Measurements from ENCODE around the gene FARS2.
A peak's percentile ranks its signal among the peaks of the same experiment; 100 is the strongest.

The FARS2 gene

GRCh38 chr6:5747379-5747778, 486.1 kb downstream of the FARS2 start:
- DNase-seq: no peak

DNA sequence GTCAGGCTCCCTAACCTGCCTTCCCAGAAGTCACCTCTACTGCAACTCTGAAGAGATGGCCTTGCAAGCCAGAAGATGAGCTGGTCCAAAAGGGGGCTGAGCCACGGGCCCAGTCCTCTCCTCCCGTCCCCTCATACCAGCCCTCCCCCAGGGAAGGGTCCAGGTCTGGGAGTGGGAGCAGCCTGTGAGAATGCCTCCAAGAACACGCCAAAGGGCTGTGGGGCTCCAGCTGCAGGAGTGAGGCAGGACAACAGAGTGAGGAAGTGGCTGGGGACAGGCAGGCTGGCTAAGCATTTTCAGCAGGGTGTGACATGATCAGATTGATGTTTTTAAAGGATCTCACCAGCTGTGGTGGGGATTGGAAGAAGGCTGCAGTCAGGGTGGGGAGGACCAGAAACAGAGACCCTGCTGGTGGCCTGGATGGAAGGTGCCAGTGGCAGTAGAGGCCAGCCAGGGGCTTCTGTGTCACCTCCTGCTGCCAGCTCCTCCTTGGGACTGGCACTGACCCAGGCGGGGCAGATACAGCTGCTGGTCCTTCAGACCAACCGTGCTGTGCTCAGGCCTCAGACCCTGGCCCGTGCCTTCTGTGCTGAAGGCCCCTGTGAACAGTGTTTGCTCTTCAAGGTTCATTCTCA, 487.8 kb downstream of the FARS2 start:
- DNase-seq: no peak

- no peak for DNase-seq
Observed at GRCh38 chr6:5749651-5750215, 488.4 kb downstream of the FARS2 start.

DNA sequence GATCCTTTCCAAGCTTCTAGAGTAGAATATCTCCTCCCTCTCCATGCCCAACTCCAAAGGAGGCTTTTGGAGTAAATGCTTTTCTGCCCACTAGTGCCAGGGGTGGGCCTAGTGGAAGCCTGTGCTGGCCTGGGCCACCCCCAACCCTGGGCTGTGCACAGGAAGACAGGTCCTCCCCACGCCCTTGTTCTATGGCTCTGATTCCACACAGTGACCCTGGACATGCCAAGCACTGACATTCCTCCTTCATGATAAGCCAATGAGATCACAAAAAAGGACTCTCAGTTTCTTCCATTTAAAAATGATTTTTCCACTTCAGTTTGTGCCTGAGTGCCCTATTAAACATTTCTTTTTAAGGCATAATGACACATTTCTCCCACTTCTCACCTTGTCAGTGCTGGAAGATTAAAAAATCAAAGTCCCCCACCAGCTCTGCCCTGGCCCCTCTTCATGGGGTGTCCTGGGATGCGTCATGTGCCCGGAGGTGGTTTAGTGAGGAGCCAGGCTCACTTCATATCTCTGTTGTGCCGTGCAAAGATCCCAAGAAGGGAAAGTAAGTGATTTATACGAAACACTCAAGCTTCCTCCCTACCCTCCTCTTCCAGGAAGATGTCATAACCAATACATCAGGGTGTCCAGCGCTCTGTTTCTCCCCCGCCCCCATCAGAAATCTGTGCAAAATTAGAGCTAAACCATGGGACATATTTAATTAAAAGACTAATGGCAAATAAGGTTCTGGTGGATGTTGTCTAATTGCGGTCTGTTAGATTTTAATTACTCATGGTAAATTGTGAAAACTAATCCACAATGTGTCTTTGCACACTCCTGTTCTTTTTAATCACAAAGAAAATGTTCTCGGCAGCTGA, 490.4 kb downstream of the FARS2 start:
- DNase-seq: no peak

DNA sequence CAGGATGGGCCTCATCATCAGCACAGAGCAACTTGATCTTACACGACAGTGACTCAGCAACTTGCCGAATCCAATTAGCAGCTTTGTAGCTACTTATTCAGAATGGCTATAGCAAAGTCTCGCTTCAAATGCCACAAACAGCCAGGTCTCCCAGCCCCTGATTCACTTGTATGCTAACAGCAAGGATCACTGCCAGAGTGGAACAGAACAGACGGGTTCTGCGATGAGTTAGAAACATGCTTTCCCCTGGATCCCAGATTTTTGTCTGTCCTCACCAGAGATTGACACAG, 491.0 kb downstream of the FARS2 start:
- peak; percentile 24 for DNase-seq

DNA sequence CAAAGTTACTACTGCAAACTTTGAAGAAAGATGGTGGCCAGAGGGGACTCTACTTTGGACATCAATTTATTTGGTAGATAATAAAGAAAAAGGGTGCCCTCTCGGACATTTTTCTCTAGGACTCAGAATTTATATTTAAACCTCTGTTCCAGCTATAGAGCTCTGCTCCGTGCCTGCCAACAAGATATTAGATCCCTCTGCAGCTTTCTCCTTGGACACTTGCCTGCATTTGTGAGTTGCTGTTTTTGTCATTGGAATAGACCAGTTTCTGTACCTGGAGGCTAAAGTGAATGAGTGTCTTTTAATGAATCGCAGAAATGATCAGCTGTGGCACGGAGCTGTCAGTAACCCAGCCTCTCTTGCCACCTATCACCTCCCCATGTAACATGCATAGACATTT, 491.9 kb downstream of the FARS2 start:
- no peak for DNase-seq

- no peak for DNase-seq
Observed at GRCh38 chr6:5754904-5755303, 493.6 kb downstream of the FARS2 start.

GRCh38 chr6:5759571-5759970, 498.3 kb downstream of the FARS2 start:
- no peak for DNase-seq

DNA sequence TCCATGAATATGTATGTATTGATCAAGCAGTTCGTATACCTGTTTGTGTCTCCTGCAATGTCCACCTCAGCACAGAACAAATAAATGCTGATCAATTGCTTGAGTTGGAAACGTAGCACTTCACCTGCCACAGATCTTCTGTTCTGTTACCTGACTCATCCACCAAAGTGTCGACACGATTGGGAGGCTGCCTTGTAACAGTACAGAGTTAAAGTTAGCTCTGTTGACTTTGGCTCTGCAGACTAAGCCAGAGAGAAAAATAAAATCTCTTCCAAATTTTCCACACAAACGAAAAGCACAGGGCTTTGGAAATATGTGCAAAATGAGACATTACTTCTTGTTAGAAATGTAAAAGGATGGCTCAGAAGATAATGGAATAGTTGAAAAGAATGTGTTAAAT, 500.1 kb downstream of the FARS2 start:
- DNase-seq: no peak

DNA sequence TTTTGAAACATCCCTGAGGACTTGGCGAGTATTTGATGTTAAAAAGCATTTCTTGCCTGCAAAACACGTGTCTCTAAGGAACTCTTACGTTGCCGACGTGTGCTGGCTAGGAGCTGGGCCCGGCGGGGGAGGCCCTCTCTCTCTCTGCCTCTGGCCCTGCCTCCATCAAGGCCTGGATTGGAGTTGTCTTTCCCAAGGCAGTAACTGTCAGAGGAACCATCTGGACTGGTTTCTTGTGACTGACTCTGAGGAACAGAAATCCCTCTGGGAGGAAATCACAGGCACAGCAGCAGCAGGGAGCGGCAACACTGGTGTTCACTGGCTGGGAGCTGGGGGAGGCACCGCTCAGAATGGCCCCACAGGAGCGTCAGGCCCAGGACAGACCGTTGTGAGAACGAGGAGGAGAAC, 501.3 kb downstream of the FARS2 start:
- DNase-seq: no peak

DNA sequence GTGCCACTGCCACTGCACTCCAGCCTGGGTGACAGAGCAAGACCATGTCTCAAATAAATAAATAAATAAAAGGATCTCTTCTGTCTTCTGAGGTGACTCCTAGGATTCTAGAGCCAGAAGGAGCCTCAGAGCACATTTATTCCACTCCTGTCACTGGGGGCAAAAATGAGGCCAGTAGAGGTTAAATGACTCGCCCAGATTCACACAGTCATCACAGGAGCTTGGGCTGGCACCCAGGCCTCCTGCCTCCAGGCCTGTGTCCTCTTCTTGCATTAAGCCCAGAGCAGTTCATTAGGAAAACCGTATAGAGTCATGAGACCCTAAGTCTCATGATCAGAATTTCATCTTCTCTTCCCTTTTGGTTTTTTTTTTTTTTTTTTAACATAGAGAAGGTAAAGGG, 502.1 kb downstream of the FARS2 start:
- no peak for DNase-seq

GRCh38 chr6:5763871-5764270, 502.6 kb downstream of the FARS2 start:
- DNase-seq: no peak

DNA sequence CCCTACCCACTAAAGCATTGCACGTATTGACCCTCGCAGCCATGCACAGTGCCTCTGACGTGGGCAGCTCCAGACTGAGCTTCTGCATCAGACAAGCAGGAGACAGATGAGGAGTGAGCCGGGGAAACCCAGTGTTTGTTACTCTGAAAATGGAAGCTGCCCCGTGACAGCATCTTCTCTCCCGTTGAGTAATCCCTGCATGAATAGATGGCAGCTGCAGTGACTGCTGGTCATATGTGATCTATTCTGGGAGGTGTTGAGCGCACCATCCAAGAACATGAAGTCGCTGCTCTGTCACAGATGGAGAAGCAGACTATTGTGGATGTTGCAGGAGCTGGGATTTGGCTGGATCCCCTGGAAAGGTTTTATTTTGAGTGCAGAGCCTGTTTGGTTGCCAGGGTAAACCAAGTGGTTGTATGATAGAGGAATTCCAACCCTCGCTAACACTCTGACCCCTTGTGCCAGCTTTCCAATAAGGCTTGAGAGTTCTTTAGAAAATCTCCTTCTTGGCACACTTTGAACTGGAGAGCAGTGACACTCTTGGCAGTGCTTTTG, 503.2 kb downstream of the FARS2 start:
- DNase-seq: no peak

GRCh38 chr6:5765141-5765760, 503.9 kb downstream of the FARS2 start:
- no peak for DNase-seq

- no peak for DNase-seq
Observed at GRCh38 chr6:5766260-5766659, 504.9 kb downstream of the FARS2 start.

DNA sequence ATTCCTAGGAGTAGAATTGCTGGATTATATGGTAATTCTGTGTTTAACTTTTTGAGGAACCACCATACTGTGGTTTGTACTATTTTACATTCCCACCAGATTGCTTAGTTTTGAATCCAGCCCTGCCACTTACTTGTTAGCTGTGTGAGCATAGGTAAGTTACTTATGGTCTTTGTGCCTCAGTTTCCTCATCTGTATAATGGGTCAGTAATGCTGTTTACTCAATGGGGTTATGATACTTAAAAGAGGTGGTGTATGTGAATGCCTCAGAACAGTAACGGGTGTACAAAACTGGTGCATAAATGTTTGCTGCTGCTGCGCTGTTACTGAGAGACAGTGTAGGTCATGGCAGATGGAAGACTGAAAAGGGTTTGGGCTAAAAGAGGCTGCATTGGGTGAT, 506.2 kb downstream of the FARS2 start:
- no peak for DNase-seq

GRCh38 chr6:5771211-5771610, 509.9 kb downstream of the FARS2 start:
- no peak for DNase-seq

DNA sequence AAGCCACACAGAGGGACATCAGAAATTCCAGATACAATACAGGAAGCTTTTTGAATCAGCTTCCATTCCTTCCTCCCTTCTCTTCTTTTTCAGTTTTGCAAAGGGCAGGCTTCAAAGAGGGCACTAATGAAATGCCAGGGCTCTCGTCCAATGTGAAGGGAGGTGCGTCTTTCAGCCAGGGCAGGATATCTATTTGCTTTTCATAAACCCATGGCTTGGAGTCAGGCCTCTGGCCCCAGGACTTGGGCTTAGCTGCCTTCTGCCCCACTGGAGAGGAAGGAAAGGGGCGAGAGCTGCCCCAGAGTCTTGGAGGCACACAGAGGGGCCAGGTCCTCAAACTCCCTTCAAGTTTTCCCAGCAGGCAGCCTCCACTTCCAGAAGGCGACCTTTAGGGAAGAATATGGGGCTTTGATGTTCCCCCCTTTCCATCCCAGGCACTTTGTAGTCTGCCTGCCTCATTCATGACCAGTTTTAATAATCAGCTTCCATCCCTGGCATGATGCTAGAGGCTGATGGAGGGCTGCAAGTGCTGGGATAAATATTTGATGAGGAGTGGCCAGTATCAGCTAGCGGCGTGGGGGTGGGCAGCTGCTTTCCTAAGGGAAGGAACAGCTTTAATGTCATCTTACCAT, 510.6 kb downstream of the FARS2 start:
- DNase-seq: no peak

DNA sequence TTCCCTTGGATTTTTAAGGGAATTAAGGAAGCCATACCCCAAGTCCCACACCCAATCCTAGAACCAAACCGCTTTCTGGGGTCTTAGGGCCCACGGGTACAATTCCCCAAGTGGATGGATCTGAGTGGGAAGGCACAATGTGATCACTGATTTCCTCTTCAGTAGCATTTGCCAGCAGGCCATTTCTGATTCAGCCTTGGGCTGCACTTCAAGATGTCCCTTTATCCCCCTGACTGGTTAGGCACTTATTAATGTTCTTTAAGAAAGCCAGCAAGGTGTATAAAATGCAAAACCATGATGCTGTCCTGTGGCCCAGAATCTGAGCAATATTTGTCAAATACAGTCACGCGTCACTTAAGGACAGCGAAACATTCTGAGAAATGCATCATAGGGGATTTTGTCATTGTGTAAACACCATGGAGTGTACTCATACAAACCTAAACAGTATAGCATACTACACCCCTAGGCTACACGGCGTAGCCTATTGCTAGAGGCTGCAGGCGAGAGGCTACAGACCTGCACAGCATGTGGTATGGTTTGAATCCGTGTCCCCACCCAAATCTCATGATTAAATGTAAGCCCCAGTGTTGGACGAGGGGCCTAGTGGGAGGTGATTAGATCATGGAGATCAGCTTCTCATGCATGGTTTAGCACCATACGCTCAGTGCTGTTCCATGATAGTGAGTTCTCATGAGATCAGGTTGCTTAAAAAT, 511.3 kb downstream of the FARS2 start:
- DNase-seq: no peak

DNA sequence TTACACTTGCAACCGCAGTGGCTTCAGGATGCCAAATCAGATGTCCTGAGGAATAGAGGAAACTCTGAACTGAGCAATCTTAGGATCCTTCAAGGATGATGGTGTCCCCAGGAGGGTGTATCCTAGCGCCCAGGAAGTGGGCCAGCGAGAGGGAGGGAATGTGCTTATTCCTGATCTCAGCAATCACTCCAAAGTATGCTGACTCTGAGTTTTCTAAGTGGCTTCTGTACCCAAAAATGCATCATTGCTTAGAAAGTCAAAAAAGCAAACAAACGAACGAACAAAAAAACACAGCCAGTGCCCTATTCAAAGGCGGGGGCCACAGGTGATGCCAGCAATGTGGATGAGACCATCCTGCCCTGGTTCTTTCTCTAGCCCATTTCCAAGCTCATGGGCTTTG, 514.8 kb downstream of the FARS2 start:
- DNase-seq: no peak

- DNase-seq: no peak
Observed at GRCh38 chr6:5776706-5777390, 515.5 kb downstream of the FARS2 start.

DNA sequence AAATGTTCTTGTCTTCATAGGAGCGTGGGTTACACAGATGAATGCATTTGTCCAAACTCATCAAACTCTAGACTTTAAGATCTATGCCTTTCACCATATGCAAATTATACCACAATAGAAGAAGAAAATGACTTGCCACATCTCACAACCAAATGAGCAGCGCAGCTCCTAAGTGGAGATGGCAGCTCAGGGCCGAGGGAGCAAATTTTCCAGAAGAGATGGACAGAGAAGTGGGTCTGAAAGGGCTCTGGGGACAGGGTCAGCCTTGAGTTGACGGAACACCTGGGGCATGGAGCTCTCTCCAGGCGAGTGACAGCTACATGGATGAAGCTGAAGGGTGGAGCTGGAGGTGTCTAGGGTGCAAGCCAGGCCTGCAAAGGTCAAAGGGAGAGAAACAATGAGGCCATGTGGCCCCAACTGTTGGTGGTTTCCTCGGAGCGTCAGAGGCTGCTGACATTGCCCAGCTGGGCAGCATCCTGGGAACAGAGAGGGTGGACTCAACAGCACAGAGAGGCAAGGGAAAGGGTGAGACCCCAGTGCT, 517.1 kb downstream of the FARS2 start:
- DNase-seq: no peak

Data from NCI-H510A (cell line).